Panc1 (cell line): ENCODE measurements around the gene MBOAT7.

Source experiments
- POLR2AphosphoS5 ChIP-seq: IDR thresholded peaks from 2 replicates; pipeline ENCODE4 v1.6.1; 2012; ENCODE audit warnings: mild to moderate bottlenecking, low read depth, low read length, moderate library complexity
- REST ChIP-seq, 2 experiments: IDR thresholded peaks; 2 replicates each; pipeline ENCODE4 v1.6.1; 2011 to 2012; ENCODE audit warnings: low read depth in 2 of 2, control low read depth in 1 of 2, low read length in 1 of 2, mild to moderate bottlenecking in 1 of 2, moderate library complexity in 1 of 2; ENCODE audit not compliant: insufficient read depth in 1 of 2
- SIN3A ChIP-seq: IDR thresholded peaks from 2 replicates; pipeline ENCODE4 v1.6.1; 2012; ENCODE audit warnings: low read depth, mild to moderate bottlenecking, low read length, moderate library complexity, borderline replicate concordance; ENCODE audit not compliant: insufficient read depth
- TCF7L2 ChIP-seq: IDR thresholded peaks from 2 replicates; pipeline ENCODE4 v1.6.1; 2011; ENCODE audit warnings: mild to moderate bottlenecking, low read depth, low read length, inconsistent platforms
- TF ChIP-seq, protein P1 (sequence below): fragments of 450-650 bp; IDR thresholded peaks from 2 replicates; pipeline ENCODE4 v1.5.1; 2017; ENCODE audit warnings: mild to moderate bottlenecking

- TF ChIP-seq, protein P1, sequence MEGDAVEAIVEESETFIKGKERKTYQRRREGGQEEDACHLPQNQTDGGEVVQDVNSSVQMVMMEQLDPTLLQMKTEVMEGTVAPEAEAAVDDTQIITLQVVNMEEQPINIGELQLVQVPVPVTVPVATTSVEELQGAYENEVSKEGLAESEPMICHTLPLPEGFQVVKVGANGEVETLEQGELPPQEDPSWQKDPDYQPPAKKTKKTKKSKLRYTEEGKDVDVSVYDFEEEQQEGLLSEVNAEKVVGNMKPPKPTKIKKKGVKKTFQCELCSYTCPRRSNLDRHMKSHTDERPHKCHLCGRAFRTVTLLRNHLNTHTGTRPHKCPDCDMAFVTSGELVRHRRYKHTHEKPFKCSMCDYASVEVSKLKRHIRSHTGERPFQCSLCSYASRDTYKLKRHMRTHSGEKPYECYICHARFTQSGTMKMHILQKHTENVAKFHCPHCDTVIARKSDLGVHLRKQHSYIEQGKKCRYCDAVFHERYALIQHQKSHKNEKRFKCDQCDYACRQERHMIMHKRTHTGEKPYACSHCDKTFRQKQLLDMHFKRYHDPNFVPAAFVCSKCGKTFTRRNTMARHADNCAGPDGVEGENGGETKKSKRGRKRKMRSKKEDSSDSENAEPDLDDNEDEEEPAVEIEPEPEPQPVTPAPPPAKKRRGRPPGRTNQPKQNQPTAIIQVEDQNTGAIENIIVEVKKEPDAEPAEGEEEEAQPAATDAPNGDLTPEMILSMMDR, result no peak
- TF ChIP-seq POLR2AphosphoS5, result no peak
- TF ChIP-seq REST (IDR thresholded peaks at IDR 0.05; ENCODE audit: insufficient read depth in 1 of 2, low read depth in 2 of 2, low read length in 1 of 2), result no peak
- TF ChIP-seq TCF7L2, result no peak
- no peak for TF ChIP-seq SIN3A
Measured at GRCh38 chr19:54230031-54230430, 40.7 kb upstream of the MBOAT7 start.
